Keratinocyte (primary cell): ENCODE data around the gene RAF1. TPM values are rescaled to one million over a fixed set of nuclear protein-coding genes. Genes with fewer than 3 reads are reported as not detected.

Experiments used
- DNase-seq: peaks from one replicate; pipeline ENCODE4 v3.0.0-alpha.2; 2011; ENCODE audit warnings: low read depth, missing footprints, low spot score
- FAIRE-seq: peaks from 2 replicates; lab custom pipeline; 2011; peaks lifted over from hg19 to GRCh38; lab: Jason Lieb, UNC
- H2AFZ ChIP-seq: 2 replicates; pipeline ENCODE4 v1.6.0; 2012; ENCODE audit warnings: low read length, control low read depth, inconsistent platforms; ENCODE audit not compliant: control insufficient read depth
- H3K27ac ChIP-seq: 2 replicates; pipeline ENCODE4 v1.5.1; 2011; ENCODE audit warnings: low read length; ENCODE audit not compliant: control insufficient read depth, insufficient read depth
- H3K27me3 ChIP-seq: 3 replicates; pipeline ENCODE4 v1.6.0; 2011; ENCODE audit warnings: low read length; ENCODE audit not compliant: control insufficient read depth, insufficient read depth; ENCODE audit errors: extremely low read depth
- H3K36me3 ChIP-seq, 2 experiments: 2 replicates in 1 of 2; 3 replicates in 1 of 2; pipeline ENCODE4 v1.5.1; 2011; ENCODE audit warnings: low read length in 2 of 2, mild to moderate bottlenecking in 1 of 2; ENCODE audit not compliant: control insufficient read depth in 2 of 2, insufficient read depth in 2 of 2; ENCODE audit errors: extremely low read depth in 1 of 2
- H3K4me1 ChIP-seq: 3 replicates; pipeline ENCODE4 v1.5.1; 2011; ENCODE audit warnings: low read length; ENCODE audit not compliant: control insufficient read depth, insufficient read depth; ENCODE audit errors: extremely low read depth
- H3K4me2 ChIP-seq: 3 replicates; pipeline ENCODE4 v1.6.0; 2011; ENCODE audit warnings: low read depth, low read length; ENCODE audit not compliant: control insufficient read depth, insufficient read depth; ENCODE audit errors: extremely low read depth
- H3K4me3 ChIP-seq, 3 experiments: fragments of 200-600 bp in 1 of 3; sonication (generic) in 1 of 3; 2 replicates in 2 of 3; 3 replicates in 1 of 3; pipeline ENCODE4 v1.5.1; 2011 to 2016; ENCODE audit warnings: low read length in 3 of 3, mild to moderate bottlenecking in 3 of 3, control low read depth in 2 of 3, inconsistent platforms in 1 of 3, low read depth in 1 of 3, mixed read lengths in 1 of 3, mixed run types in 1 of 3, moderate library complexity in 1 of 3; ENCODE audit not compliant: control insufficient read depth in 2 of 3, insufficient read depth in 2 of 3; ENCODE audit errors: extremely low read depth in 1 of 3
- H3K79me2 ChIP-seq: 2 replicates; pipeline ENCODE4 v1.6.0; 2012; ENCODE audit warnings: low read length; ENCODE audit not compliant: control insufficient read depth, insufficient read depth
- H3K9ac ChIP-seq: 3 replicates; pipeline ENCODE4 v1.6.0; 2011; ENCODE audit warnings: low read length; ENCODE audit not compliant: control insufficient read depth, insufficient read depth; ENCODE audit errors: extremely low read depth
- H3K9me1 ChIP-seq: 3 replicates; pipeline ENCODE4 v1.6.0; 2011; ENCODE audit warnings: low read length; ENCODE audit not compliant: control insufficient read depth, insufficient read depth; ENCODE audit errors: extremely low read depth
- H3K9me3 ChIP-seq: 2 replicates; pipeline ENCODE4 v1.5.1; 2012; ENCODE audit warnings: low read depth, low read length; ENCODE audit not compliant: control insufficient read depth
- H4K20me1 ChIP-seq: 3 replicates; pipeline ENCODE4 v1.6.0; 2011; ENCODE audit warnings: low read length; ENCODE audit not compliant: control insufficient read depth, insufficient read depth; ENCODE audit errors: extremely low read depth
- CTCF ChIP-seq, 3 experiments: IDR thresholded peaks in 1 of 3; conservative IDR thresholded peaks in 1 of 3; optimal IDR thresholded peaks in 1 of 3; 2 replicates in 2 of 3; 3 replicates in 1 of 3; pipeline versions ENCODE3 to v1.5.1; 2011; ENCODE audit warnings: low read length in 3 of 3, mild to moderate bottlenecking in 3 of 3, moderate library complexity in 2 of 3, control low read depth in 1 of 3, inconsistent platforms in 1 of 3; ENCODE audit not compliant: insufficient read depth in 2 of 3; ENCODE audit errors: extremely low read depth in 1 of 3
- EZH2 ChIP-seq: IDR thresholded peaks from one replicate; pipeline ENCODE4 v1.6.1; 2012; ENCODE audit warnings: inconsistent platforms, mild to moderate bottlenecking, low read length, moderate library complexity
- dilution Hi-C: fragments of 300-500 bp; cut with MboI; formaldehyde crosslinking; loops from one replicate; pipeline ENCODE4 v1.7.0; 2020; ENCODE audit warnings: low sequenced_read_pairs; ENCODE audit not compliant: extremely low pct_ligation_motif_present
- polyA plus RNA-seq, 5 experiments: library from polyadenylated mRNA; depleted of rRNA in 3 of 5; stranded (reverse) in 3 of 5; stranded (forward) in 1 of 5; unstranded in 1 of 5; fragments of >200 nt; gene quantifications; 1 replicate in 1 of 5; 2 replicates in 3 of 5; 3 replicates in 1 of 5; pipeline versions ENCODE4 v1.2.1 to v1.2.3, GENCODE V29; 2011 to 2012; ENCODE audit warnings: missing spikeins in 2 of 5, low read depth in 1 of 5, low replicate concordance in 1 of 5

The RAF1 gene
- polyA plus RNA-seq, 1 donor (not counting 4 experiments of a cell fraction or from before 2014, with no cell fraction given) = 80.1 TPM

GRCh38 chr3:12686096-12686495, 22.2 kb upstream of the RAF1 start:
- no peak for FAIRE-seq

GRCh38 chr3:12681943-12682390, 18.1 kb upstream of the RAF1 start:
- Histone ChIP-seq H3K27ac (peak overlapping the region; percentile 22), H3K4me1 (peaks cover 15% of the 10 kb centered on the region), H3K9me1 (no peaks in the 10 kb centered on the region), H3K4me2 (peak overlapping the region; percentile 6), H3K9me3 (no peaks in the 10 kb centered on the region), H3K79me2 (no peaks in the 10 kb centered on the region), H3K4me3 (no peak overlapping the region), H3K36me3 (no peaks in the 10 kb centered on the region), H3K9ac (no peak overlapping the region), H4K20me1 (no peaks in the 10 kb centered on the region), H3K27me3 (no peaks in the 10 kb centered on the region), H2AFZ (peak overlapping the region; percentile 84)
- dilution Hi-C loops = no loop called here
- DNase-seq (no peak), FAIRE-seq (no peak)
- TF ChIP-seq CTCF (optimal IDR thresholded peaks at IDR 0.05 in 1 of 3, IDR thresholded peaks at IDR 0.05 in 1 of 3, conservative IDR thresholded peaks at IDR 0.05 in 1 of 3; ENCODE audit: extremely low read depth in 1 of 3, insufficient read depth in 2 of 3, low read length in 3 of 3) (no peak), EZH2 (no peak)

More at GRCh38 chr3:12686096-12686495, 22.2 kb upstream of the RAF1 start:
- dilution Hi-C loops = no loop called here
- no peak for DNase-seq
- Histone ChIP-seq H2AFZ (no peak overlapping the region), H3K9me1 (no peaks in the 10 kb centered on the region), H3K9ac (no peak overlapping the region), H3K27me3 (no peaks in the 10 kb centered on the region), H3K9me3 (no peaks in the 10 kb centered on the region), H3K4me3 (no peak overlapping the region), H3K27ac (no peak overlapping the region), H3K4me1 (peaks cover 15% of the 10 kb centered on the region), H3K79me2 (no peaks in the 10 kb centered on the region), H4K20me1 (no peaks in the 10 kb centered on the region), H3K4me2 (no peak overlapping the region), H3K36me3 (no peaks in the 10 kb centered on the region)
- TF ChIP-seq CTCF (optimal IDR thresholded peaks at IDR 0.05 in 1 of 3, IDR thresholded peaks at IDR 0.05 in 1 of 3, conservative IDR thresholded peaks at IDR 0.05 in 1 of 3; ENCODE audit: extremely low read depth in 1 of 3, insufficient read depth in 2 of 3, low read length in 3 of 3) = no peak
- no peak for TF ChIP-seq EZH2
